PC-3 (cell line): ENCODE results near the gene AGPS. TPM values are rescaled to one million over a fixed set of nuclear protein-coding genes. Genes with fewer than 3 reads are reported as not detected.
A peak's percentile ranks its signal among the peaks of the same experiment; 100 is the strongest.

Source experiments
- ATAC-seq: fragments of 200-7000 bp; cut with Tn5 transposase; 2 replicates; pipeline ENCODE4 v1.9.1; 2020; ENCODE audit warnings: mild to moderate bottlenecking, moderate library complexity
- BruUV-seq: library from RNA; stranded (reverse); fragments of 400-500 nt; replicated peaks from 2 replicates; lab custom pipeline; 2021; lab: Mats Ljungman, UMichigan
- CTCF ChIA-PET: fragments of 300-600 bp; sonication (Branson Sonifier 250); formaldehyde crosslinking; loops from one replicate; lab custom pipeline; 2022; ENCODE audit warnings: antibody characterized with exemption; lab: Charles Lee
- POLR2A ChIA-PET: fragments of 300-600 bp; sonication (Branson Sonifier 250); formaldehyde crosslinking; loops from one replicate; lab custom pipeline; 2022; ENCODE audit warnings: antibody characterized with exemption; ENCODE audit not compliant: unreplicated experiment; lab: Charles Lee
- DNase-seq: peaks from one replicate; pipeline ENCODE4 v3.0.0-alpha.2; 2015
- H2AFZ ChIP-seq: fragments of 300-600 bp; sonication (generic); 2 replicates; pipeline ENCODE4 v1.6.0; 2016; ENCODE audit warnings: antibody characterized with exemption, low read length
- H3F3A ChIP-seq: fragments of 300-600 bp; sonication (generic); one replicate; pipeline ENCODE4 v1.6.0; 2017; ENCODE audit warnings: antibody characterized with exemption, low read length, control low read depth, mild to moderate bottlenecking; ENCODE audit not compliant: unreplicated experiment
- H3K27ac ChIP-seq: fragments of 300-600 bp; sonication (generic); 2 replicates; pipeline ENCODE4 v1.5.1; 2016; ENCODE audit warnings: mild to moderate bottlenecking, low read length
- H3K27me3 ChIP-seq: fragments of 300-600 bp; sonication (generic); 2 replicates; pipeline ENCODE4 v1.6.1; 2016; ENCODE audit warnings: low read length, mixed read lengths
- H3K36me3 ChIP-seq: fragments of 300-600 bp; sonication (generic); 2 replicates; pipeline ENCODE4 v1.6.1; 2016; ENCODE audit warnings: low read depth, mixed run types, low read length, mixed read lengths
- H3K4me1 ChIP-seq: fragments of 300-600 bp; sonication (generic); 2 replicates; pipeline ENCODE4 v1.5.1; 2016; ENCODE audit warnings: low read length; ENCODE audit not compliant: insufficient read depth
- H3K4me2 ChIP-seq: fragments of 300-600 bp; sonication (generic); 2 replicates; pipeline ENCODE4 v1.6.0; 2016; ENCODE audit warnings: low read length
- H3K4me3 ChIP-seq: fragments of 300-600 bp; sonication (generic); 2 replicates; pipeline ENCODE4 v1.5.1; 2016; ENCODE audit warnings: mild to moderate bottlenecking, low read length, mixed read lengths
- H3K79me2 ChIP-seq: fragments of 300-600 bp; sonication (generic); 2 replicates; pipeline ENCODE4 v1.6.1; 2017; ENCODE audit warnings: low read length, mixed read lengths
- H3K9ac ChIP-seq: fragments of 300-600 bp; sonication (generic); 2 replicates; pipeline ENCODE4 v1.6.0; 2016; ENCODE audit warnings: mild to moderate bottlenecking, low read length
- H3K9me2 ChIP-seq: fragments of 300-600 bp; sonication (generic); replicated peaks from 2 replicates; pipeline ENCODE4 v1.6.1; 2016; ENCODE audit warnings: mixed run types, low read length, mixed read lengths
- H3K9me3 ChIP-seq: fragments of 300-600 bp; sonication (generic); 2 replicates; pipeline ENCODE4 v1.6.1; 2016; ENCODE audit warnings: low read length, mixed read lengths
- H4K20me1 ChIP-seq: fragments of 300-600 bp; sonication (generic); 2 replicates; pipeline ENCODE4 v1.6.1; 2016; ENCODE audit warnings: low read length, mixed read lengths
- EZH2 ChIP-seq: fragments of 300-600 bp; sonication (generic); IDR thresholded peaks from one replicate; pipeline ENCODE4 v1.6.1; 2017; ENCODE audit warnings: antibody characterized with exemption, mild to moderate bottlenecking, low read length; ENCODE audit not compliant: unreplicated experiment
- EZH2phosphoT487 ChIP-seq: fragments of 300-600 bp; sonication (generic); IDR thresholded peaks from 2 replicates; pipeline ENCODE4 v1.6.1; 2018; ENCODE audit warnings: mild to moderate bottlenecking, antibody characterized with exemption, low read length, borderline replicate concordance
- intact Hi-C: fragments of 100-400 bp; cut with micrococcal nuclease; formaldehyde crosslinking; loops from 2 replicates; pipeline ENCODE4 v1.9.0; 2023
- total RNA-seq: library from RNA; depleted of rRNA; stranded (reverse); fragments of >200 nt; gene quantifications from 2 replicates; pipeline ENCODE4 v1.2.3, GENCODE V29; 2014
- TF ChIP-seq, protein P1 (sequence below): fragments of 300-600 bp; sonication (generic); conservative IDR thresholded peaks from 2 replicates; pipeline ENCODE4 v1.5.1; 2017; ENCODE audit warnings: antibody characterized with exemption, low read depth, mild to moderate bottlenecking, low read length

Gene AGPS
- total RNA-seq, 1 experiment from 2014 or later: 147 TPM

DNA sequence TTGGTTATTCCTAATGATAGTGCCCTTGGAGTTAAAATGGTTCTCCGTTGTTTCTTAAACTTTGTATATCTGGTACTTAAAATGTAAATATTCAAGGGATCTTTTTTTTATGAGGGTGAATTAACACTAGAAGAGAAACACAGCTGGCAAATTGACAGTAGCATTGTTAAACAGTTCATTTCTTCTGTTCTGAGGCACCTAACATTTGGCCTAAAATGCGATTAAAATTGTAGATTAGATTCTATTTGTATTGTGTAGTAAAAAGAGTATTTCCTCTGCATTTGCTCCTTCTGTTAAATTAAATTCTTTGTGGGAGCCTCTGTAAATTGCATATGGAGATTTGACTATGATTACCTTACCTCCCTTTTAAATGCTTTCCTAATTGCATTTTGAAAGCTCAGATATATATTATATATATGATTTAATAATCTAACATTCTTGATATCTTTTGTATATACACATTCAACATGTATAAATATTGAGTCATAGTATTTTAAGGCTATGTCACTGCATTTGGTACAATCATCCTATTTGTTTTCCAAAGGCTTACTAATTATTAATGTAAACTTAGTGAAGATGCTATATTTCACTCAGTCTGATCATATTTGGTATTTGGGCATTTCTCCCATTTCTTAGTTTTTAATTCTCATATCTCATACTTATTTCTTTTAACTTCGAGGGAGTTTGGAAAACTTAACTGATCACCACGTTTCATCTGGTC is 124.4 kb downstream of the AGPS start:
- no peaks in the 10 kb centered on the region for H3K9me3 ChIP-seq
- no TSS peak for BruUV-seq
- H3F3A ChIP-seq: no peaks in the 10 kb centered on the region
- no peaks in the 10 kb centered on the region for H3K9me2 ChIP-seq
- POLR2A ChIA-PET: no interaction called here
- H3K36me3 ChIP-seq: peaks cover 4% of the 10 kb centered on the region; the same call in 1 of the 2 replicates
- intact Hi-C loops: no loop called here
- 0 out of 2 replicates have a peak overlapping the region, but pooled peaks have one; percentile 29 for H3K4me2 ChIP-seq
- no peaks in the 10 kb centered on the region for H3K79me2 ChIP-seq
- DNase-seq: peak; percentile 56
- no peaks in the 10 kb centered on the region for H3K27me3 ChIP-seq
- no peak overlapping the region for H3K4me3 ChIP-seq
- CTCF ChIA-PET: no interaction called here
- peak; percentile 89 for ATAC-seq
- peaks cover 14% of the 10 kb centered on the region for H3K4me1 ChIP-seq
- H2AFZ ChIP-seq: no peak overlapping the region
- peak overlapping the region; percentile 17; the same call in 1 of the 2 replicates for H3K27ac ChIP-seq
- no peaks in the 10 kb centered on the region for H4K20me1 ChIP-seq
- no peak overlapping the region for H3K9ac ChIP-seq
- TF ChIP-seq EZH2phosphoT487 (no peak), EZH2 (no peak)
- TF ChIP-seq, protein P1, sequence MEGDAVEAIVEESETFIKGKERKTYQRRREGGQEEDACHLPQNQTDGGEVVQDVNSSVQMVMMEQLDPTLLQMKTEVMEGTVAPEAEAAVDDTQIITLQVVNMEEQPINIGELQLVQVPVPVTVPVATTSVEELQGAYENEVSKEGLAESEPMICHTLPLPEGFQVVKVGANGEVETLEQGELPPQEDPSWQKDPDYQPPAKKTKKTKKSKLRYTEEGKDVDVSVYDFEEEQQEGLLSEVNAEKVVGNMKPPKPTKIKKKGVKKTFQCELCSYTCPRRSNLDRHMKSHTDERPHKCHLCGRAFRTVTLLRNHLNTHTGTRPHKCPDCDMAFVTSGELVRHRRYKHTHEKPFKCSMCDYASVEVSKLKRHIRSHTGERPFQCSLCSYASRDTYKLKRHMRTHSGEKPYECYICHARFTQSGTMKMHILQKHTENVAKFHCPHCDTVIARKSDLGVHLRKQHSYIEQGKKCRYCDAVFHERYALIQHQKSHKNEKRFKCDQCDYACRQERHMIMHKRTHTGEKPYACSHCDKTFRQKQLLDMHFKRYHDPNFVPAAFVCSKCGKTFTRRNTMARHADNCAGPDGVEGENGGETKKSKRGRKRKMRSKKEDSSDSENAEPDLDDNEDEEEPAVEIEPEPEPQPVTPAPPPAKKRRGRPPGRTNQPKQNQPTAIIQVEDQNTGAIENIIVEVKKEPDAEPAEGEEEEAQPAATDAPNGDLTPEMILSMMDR: no peak

DNA sequence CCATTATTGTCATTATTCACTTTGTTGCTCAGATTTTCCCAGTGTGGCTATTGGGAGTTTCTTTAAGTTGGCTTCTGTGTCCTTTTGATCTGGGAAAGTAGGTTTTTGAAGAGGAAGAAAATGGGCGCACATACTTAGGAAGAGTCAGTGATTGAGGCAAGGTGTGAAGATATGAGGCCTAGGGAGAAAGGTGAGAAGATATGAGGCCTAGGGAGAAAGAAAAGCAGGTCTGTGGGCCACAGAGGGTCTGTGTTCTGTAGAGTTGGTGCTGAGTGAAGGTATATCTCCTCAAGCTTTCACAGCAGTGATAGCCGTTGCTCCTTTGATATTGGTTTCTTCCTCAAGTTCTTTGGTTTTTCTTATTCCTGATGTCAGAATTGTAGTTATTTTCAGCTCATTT is 126.2 kb downstream of the AGPS start:
- no peak for DNase-seq
- no TSS peak for BruUV-seq
- Histone ChIP-seq H3K4me3 (no peak overlapping the region), H3K4me1 (peaks cover 14% of the 10 kb centered on the region), H3K27ac (no peak overlapping the region), H3K79me2 (no peaks in the 10 kb centered on the region), H4K20me1 (no peaks in the 10 kb centered on the region), H3K9me2 (no peaks in the 10 kb centered on the region), H3K9ac (no peak overlapping the region), H3K36me3 (peaks cover 4% of the 10 kb centered on the region; the same call in 1 of the 2 replicates), H3F3A (no peaks in the 10 kb centered on the region), H3K4me2 (no peak overlapping the region), H2AFZ (no peak overlapping the region), H3K27me3 (no peaks in the 10 kb centered on the region), H3K9me3 (no peaks in the 10 kb centered on the region)
- CTCF ChIA-PET: no interaction called here
- POLR2A ChIA-PET: interaction anchor here (0.6 kb wide), 1 partner anchor 100 kb away, joined by 5 read pairs; no protein-coding TSS in a partner anchor
- intact Hi-C loops: no loop called here
- ATAC-seq: no peak
- TF ChIP-seq, protein P1: no peak
- TF ChIP-seq EZH2 (no peak), EZH2phosphoT487 (no peak)

DNA sequence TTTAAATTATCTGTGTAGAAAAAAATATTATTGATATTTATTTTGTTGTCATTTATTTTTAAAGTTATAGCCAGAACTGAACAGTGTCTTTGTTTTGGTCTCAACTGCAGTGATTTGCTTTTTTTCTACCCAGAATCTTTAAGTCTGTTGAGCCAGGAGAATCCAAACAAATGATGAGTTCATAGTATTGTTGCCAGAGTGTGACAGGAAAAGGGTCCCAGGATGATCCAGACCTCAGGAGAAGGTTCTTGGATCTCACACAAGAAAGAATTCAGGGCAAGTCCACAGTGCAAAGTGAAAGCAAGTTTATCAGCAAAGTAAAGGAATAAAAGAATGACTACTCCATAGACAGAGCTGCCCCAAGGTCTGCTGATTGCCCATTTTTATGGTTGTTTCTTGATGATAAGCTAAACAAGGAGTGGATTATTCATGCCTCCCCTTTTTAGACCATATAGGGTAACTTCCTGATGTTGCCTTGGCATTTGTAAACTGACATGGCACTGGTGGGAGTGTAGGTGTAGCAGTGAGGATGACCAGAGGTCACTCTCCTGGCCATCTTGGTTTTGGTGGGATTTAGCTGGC is 127.1 kb downstream of the AGPS start:
- Histone ChIP-seq H2AFZ (no peak overlapping the region), H3K9ac (no peak overlapping the region), H3K27ac (no peak overlapping the region), H3K36me3 (peaks cover 4% of the 10 kb centered on the region; the same call in 1 of the 2 replicates), H3F3A (no peaks in the 10 kb centered on the region), H3K27me3 (no peaks in the 10 kb centered on the region), H3K4me2 (no peak overlapping the region), H3K9me2 (no peaks in the 10 kb centered on the region), H3K4me3 (no peak overlapping the region), H3K4me1 (peaks cover 14% of the 10 kb centered on the region), H4K20me1 (no peaks in the 10 kb centered on the region), H3K79me2 (no peaks in the 10 kb centered on the region), H3K9me3 (no peaks in the 10 kb centered on the region)
- intact Hi-C loops: no loop called here
- TF ChIP-seq EZH2phosphoT487: no peak
- ChIA-PET CTCF (no interaction called here), POLR2A (no interaction called here)
- ATAC-seq: no peak
- no peak for DNase-seq
- BruUV-seq: no TSS peak
